Hair follicular keratinocyte (primary cell): ENCODE results near the gene OVCH2. TPM values are rescaled to one million over a fixed set of nuclear protein-coding genes. Genes with fewer than 3 reads are reported as not detected.

Source experiments
- total RNA-seq: library from RNA; depleted of rRNA; stranded (reverse); fragments of >200 nt; gene quantifications from 2 replicates; pipeline ENCODE4 v1.2.3, GENCODE V29; 2015

Gene OVCH2, protein sequence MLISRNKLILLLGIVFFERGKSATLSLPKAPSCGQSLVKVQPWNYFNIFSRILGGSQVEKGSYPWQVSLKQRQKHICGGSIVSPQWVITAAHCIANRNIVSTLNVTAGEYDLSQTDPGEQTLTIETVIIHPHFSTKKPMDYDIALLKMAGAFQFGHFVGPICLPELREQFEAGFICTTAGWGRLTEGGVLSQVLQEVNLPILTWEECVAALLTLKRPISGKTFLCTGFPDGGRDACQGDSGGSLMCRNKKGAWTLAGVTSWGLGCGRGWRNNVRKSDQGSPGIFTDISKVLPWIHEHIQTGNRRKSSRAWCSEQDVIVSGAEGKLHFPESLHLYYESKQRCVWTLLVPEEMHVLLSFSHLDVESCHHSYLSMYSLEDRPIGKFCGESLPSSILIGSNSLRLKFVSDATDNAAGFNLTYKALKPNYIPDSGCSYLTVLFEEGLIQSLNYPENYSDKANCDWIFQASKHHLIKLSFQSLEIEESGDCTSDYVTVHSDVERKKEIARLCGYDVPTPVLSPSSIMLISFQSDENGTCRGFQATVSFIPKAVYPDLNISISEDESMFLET
- total RNA-seq = not detected in 2 replicates

GRCh38 chr11:7706377-7706776 lies at the start of gene OVCH2:
Gene OVCH2, minus strand, starts transcription at chr11:7706477. Its CDS starts 83 bp downstream, at chr11:7706394.

GRCh38 chr11:7672960-7673723 lies 33.1 kb downstream of the OVCH2 start, which contains the start of gene CYB5R2:
Gene CYB5R2, minus strand, starts transcription at chr11:7673500. Its CDS starts 675 bp downstream, at chr11:7672825.

Other genes starting within 250 kb of the OVCH2 start
- gene OLFML1, start 221.0 kb downstream of the OVCH2 start, total RNA-seq = 0.04 TPM in 1 of 2 replicates, not detected in the other
- 3.2 and 6.6 TPM in 2 replicates for gene PPFIBP2, start 192.5 kb downstream of the OVCH2 start, total RNA-seq
- 39.8 and 74.9 TPM in 2 replicates for gene CYB5R2, start 33.0 kb downstream of the OVCH2 start, total RNA-seq
- gene OR5P2, start 90.5 kb upstream of the OVCH2 start, total RNA-seq = not detected in 2 replicates
- not detected in 2 replicates for gene OR5P3, start 124.4 kb upstream of the OVCH2 start, total RNA-seq
- gene OR10A6, start 224.8 kb upstream of the OVCH2 start, total RNA-seq = not detected in 2 replicates
- gene OR10A3, start 235.2 kb upstream of the OVCH2 start, total RNA-seq = not detected in 2 replicates